Endothelial cell of umbilical vein (primary cell): Measurements from ENCODE around the gene ZIC2. TPM values are rescaled to one million over a fixed set of nuclear protein-coding genes. Genes with fewer than 3 reads are reported as not detected.

Experiments used
- BruUV-seq: library from RNA; stranded (reverse); fragments of 400-500 nt; replicated peaks from 2 replicates; lab custom pipeline; 2021; lab: Mats Ljungman, UMichigan
- CTCF ChIA-PET: fragments of 300-600, 350-600 bp; sonication (Branson Sonifier 250); formaldehyde crosslinking; loops from one replicate; lab custom pipeline; 2021; ENCODE audit warnings: antibody characterized with exemption, inconsistent platforms; lab: Charles Lee
- POLR2A ChIA-PET: fragments of 300-600, 350-600 bp; sonication (Branson Sonifier 250); formaldehyde crosslinking; loops from one replicate; lab custom pipeline; 2021; ENCODE audit warnings: antibody characterized with exemption, inconsistent platforms; lab: Charles Lee
- DNase-seq: peaks from one replicate; pipeline ENCODE4 v3.0.0-alpha.2; 2011; ENCODE audit warnings: low read depth, low spot score
- FAIRE-seq: peaks from 2 replicates; lab custom pipeline; 2011; peaks lifted over from hg19 to GRCh38; lab: Jason Lieb, UNC
- H2AFZ ChIP-seq: 2 replicates; pipeline ENCODE4 v1.6.0; 2012; ENCODE audit warnings: low read depth, low read length, control low read depth, inconsistent platforms
- H3K27ac ChIP-seq: 2 replicates; pipeline ENCODE4 v1.5.1; 2011; ENCODE audit warnings: low read depth, mild to moderate bottlenecking, control low read depth, low read length, moderate library complexity; ENCODE audit not compliant: insufficient read depth
- H3K27me3 ChIP-seq, 2 experiments: 2 replicates each; pipeline versions ENCODE4 v1.6.0 to v1.6.1; 2011; ENCODE audit warnings: low read length in 2 of 2, mixed read lengths in 1 of 2; ENCODE audit not compliant: control insufficient read depth in 2 of 2, insufficient read depth in 2 of 2
- H3K36me3 ChIP-seq, 2 experiments: 2 replicates in 1 of 2; 3 replicates in 1 of 2; pipeline ENCODE4 v1.5.1; 2011; ENCODE audit warnings: low read length in 2 of 2, mild to moderate bottlenecking in 1 of 2, moderate library complexity in 1 of 2; ENCODE audit not compliant: control insufficient read depth in 2 of 2, insufficient read depth in 2 of 2; ENCODE audit errors: extremely low read depth in 1 of 2
- H3K4me1 ChIP-seq: 3 replicates; pipeline ENCODE4 v1.5.1; 2011; ENCODE audit warnings: mild to moderate bottlenecking, low read length; ENCODE audit not compliant: control insufficient read depth, insufficient read depth; ENCODE audit errors: extremely low read depth
- H3K4me2 ChIP-seq: 2 replicates; pipeline ENCODE4 v1.6.1; 2011; ENCODE audit warnings: low read length, control low read depth, mixed read lengths; ENCODE audit not compliant: insufficient read depth
- H3K4me3 ChIP-seq, 3 experiments: fragments of 200-600 bp in 1 of 3; sonication (generic), shearing (Covaris generic) in 1 of 3; replicated peaks in 1 of 3; 2 replicates each; pipeline ENCODE4 v1.5.1; 2011 to 2016; ENCODE audit warnings: control low read depth in 3 of 3, low read length in 3 of 3, mild to moderate bottlenecking in 2 of 3, inconsistent platforms in 1 of 3, low read depth in 1 of 3, moderate library complexity in 1 of 3; ENCODE audit not compliant: insufficient read depth in 1 of 3
- H3K79me2 ChIP-seq: 2 replicates; pipeline ENCODE4 v1.6.0; 2012; ENCODE audit warnings: low read length, inconsistent platforms; ENCODE audit not compliant: control insufficient read depth, insufficient read depth
- H3K9ac ChIP-seq: replicated peaks from 2 replicates; pipeline ENCODE3; 2011; ENCODE audit warnings: low read length, control low read depth; ENCODE audit not compliant: insufficient read depth; ENCODE audit errors: extremely low read depth
- H3K9me1 ChIP-seq: replicated peaks from 3 replicates; pipeline ENCODE4 v1.6.0; 2011; ENCODE audit warnings: mild to moderate bottlenecking, low read length; ENCODE audit not compliant: control insufficient read depth, insufficient read depth; ENCODE audit errors: extremely low read depth
- H3K9me3 ChIP-seq: replicated peaks from 2 replicates; pipeline ENCODE4 v1.5.1; 2012; ENCODE audit warnings: low read length, inconsistent platforms; ENCODE audit not compliant: control insufficient read depth, insufficient read depth
- H4K20me1 ChIP-seq: replicated peaks from 2 replicates; pipeline ENCODE3; 2011; ENCODE audit warnings: mild to moderate bottlenecking, low read length; ENCODE audit not compliant: control insufficient read depth, insufficient read depth; ENCODE audit errors: extremely low read depth
- CTCF ChIP-seq, 2 donors: IDR thresholded peaks; 1 replicate in 1 of 2; 2 replicates in 1 of 2; pipeline ENCODE4 v1.5.1; 2011; ENCODE audit warnings: low read length in 2 of 2, mild to moderate bottlenecking in 2 of 2, moderate library complexity in 2 of 2, control low read depth in 1 of 2, inconsistent platforms in 1 of 2, low read depth in 1 of 2; ENCODE audit not compliant: insufficient read depth in 1 of 2; ENCODE audit errors: extremely low read depth in 1 of 2
- EZH2 ChIP-seq: IDR thresholded peaks from 2 replicates; pipeline ENCODE4 v1.6.1; 2012; ENCODE audit warnings: borderline replicate concordance, low read depth, mild to moderate bottlenecking, moderate library complexity, low read length, inconsistent platforms; ENCODE audit not compliant: severe bottlenecking
- GATA2 ChIP-seq: IDR thresholded peaks from 2 replicates; pipeline ENCODE4 v1.7.0; 2011; ENCODE audit warnings: low read depth, mild to moderate bottlenecking, moderate library complexity, mixed read lengths, low read length; ENCODE audit not compliant: insufficient read length, insufficient read depth
- JUN ChIP-seq: IDR thresholded peaks from 2 replicates; pipeline ENCODE4 v1.6.1; 2011; ENCODE audit warnings: borderline replicate concordance, low read depth; ENCODE audit not compliant: insufficient read length, insufficient read depth
- MYC ChIP-seq: IDR thresholded peaks from one replicate; pipeline ENCODE4 v1.6.1; 2011; ENCODE audit warnings: mild to moderate bottlenecking, low read depth, low read length
- POLR2A ChIP-seq: IDR thresholded peaks from 2 replicates; pipeline ENCODE4 v1.6.1; 2012; ENCODE audit warnings: low read depth, mild to moderate bottlenecking, control low read depth, low read length
- POLR2AphosphoS5 ChIP-seq: IDR thresholded peaks from 2 replicates; pipeline ENCODE4 v1.6.1; 2012; ENCODE audit warnings: low read depth, mild to moderate bottlenecking, control low read depth, low read length, moderate library complexity; ENCODE audit not compliant: insufficient read depth
- dilution Hi-C: fragments of 300-500 bp; cut with MboI; formaldehyde crosslinking; loops from one replicate; pipeline ENCODE4 v1.15.0; 2019; ENCODE audit warnings: low sequenced_read_pairs; ENCODE audit not compliant: extremely low pct_ligation_motif_present
- intact Hi-C: fragments of 100-400 bp; cut with micrococcal nuclease; formaldehyde crosslinking; loops from one replicate; pipeline ENCODE4 v1.10.0; 2022
- polyA plus RNA-seq, 4 experiments: library from polyadenylated mRNA; depleted of rRNA in 3 of 4; stranded (reverse) in 3 of 4; unstranded in 1 of 4; fragments of >200 nt; gene quantifications; 2 replicates each; pipeline versions ENCODE4 v1.2.1 to v1.2.3, GENCODE V29; 2011 to 2012; ENCODE audit warnings: missing spikeins in 1 of 4
- total RNA-seq: library from RNA; stranded (reverse); gene quantifications from 2 replicates; pipeline ENCODE4 v1.2.3, GENCODE V29; 2021
- TF ChIP-seq, protein P1 (sequence below): IDR thresholded peaks from 2 replicates; pipeline ENCODE4 v1.6.1; 2011; ENCODE audit not compliant: insufficient read depth, insufficient read length

Gene ZIC2
- total and polyA plus RNA-seq, 2 donors (not counting 3 experiments of a cell fraction or from before 2014, with no cell fraction given), result 0.03 TPM; not detected in 1

GRCh38 chr13:99966064-99966805 is 15.3 kb upstream of the ZIC2 start:
- Histone ChIP-seq H3K4me3 (no peak overlapping the region), H3K9me1 (no peaks in the 10 kb centered on the region), H3K9me3 (no peaks in the 10 kb centered on the region), H3K4me1 (no peaks in the 10 kb centered on the region), H2AFZ (no peak overlapping the region), H3K4me2 (no peak overlapping the region), H3K36me3 (no peaks in the 10 kb centered on the region), H4K20me1 (no peaks in the 10 kb centered on the region), H3K27ac (no peak overlapping the region), H3K79me2 (no peaks in the 10 kb centered on the region), H3K27me3 (peaks cover 57 to 90% of the 10 kb centered on the region in 2 experiments), H3K9ac (no peak overlapping the region)
- FAIRE-seq, result no peak
- BruUV-seq, result no TSS peak
- intact Hi-C loops (loop anchor here (2.0 to 10.0 kb wide), 2 partner anchors 123 to 311 kb away; partner anchors contain the start of gene PCCA), dilution Hi-C loops (no loop called here)
- CTCF ChIA-PET, result interaction anchor here (1.1 kb wide), 1 partner anchor 269 kb away, joined by 4 read pairs; no protein-coding TSS in a partner anchor
- DNase-seq, result no peak
- TF ChIP-seq CTCF (IDR thresholded peaks at IDR 0.05; ENCODE audit: extremely low read depth in 1 of 2, insufficient read depth in 1 of 2, low read depth in 1 of 2, low read length in 2 of 2) (no peak), JUN (no peak), GATA2 (no peak), POLR2A (no peak), POLR2AphosphoS5 (no peak), EZH2 (no peak), MYC (no peak)
- TF ChIP-seq, protein P1, sequence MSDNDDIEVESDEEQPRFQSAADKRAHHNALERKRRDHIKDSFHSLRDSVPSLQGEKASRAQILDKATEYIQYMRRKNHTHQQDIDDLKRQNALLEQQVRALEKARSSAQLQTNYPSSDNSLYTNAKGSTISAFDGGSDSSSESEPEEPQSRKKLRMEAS, result no peak
- POLR2A ChIA-PET, result no interaction called here
